Measurements from ENCODE around the gene ZDHHC11. TPM values are rescaled to one million over a fixed set of nuclear protein-coding genes. Genes with fewer than 3 reads are reported as not detected.
"Not testable (repeated sequence)": the region's sequence is repeated elsewhere in the genome, so short reads cannot be mapped to it uniquely, and the experiment has no call there.

Gene ZDHHC11
- total RNA-seq, 2 experiments from 2014 or later = 4.6 to 6.0 TPM

- Mint-ChIP-seq H3K27ac (no peak overlapping the region), H3K9me3 (no peaks in the 10 kb centered on the region), H3K4me3 (no peak overlapping the region), H3K27me3 (peaks cover 1% of the 10 kb centered on the region), H3K36me3 (ENCODE audit: low read depth) (no peaks in the 10 kb centered on the region), H3K4me1 (ENCODE audit: low read depth) (no peaks in the 10 kb centered on the region)
- ChIA-PET CTCF (no interaction called here), POLR2A (no interaction called here)
- DNase-seq (no peak), ATAC-seq (no peak)
- intact Hi-C loops (cut with micrococcal nuclease) = no loop called here
- no peak for TF ChIP-seq CTCF (IDR thresholded peaks at IDR 0.05)
These were observed 4.4 kb upstream of the ZDHHC11 start for GRCh38 chr5:854966-855743.

GRCh38 chr5:854217-854616 lies 3.4 kb upstream of the ZDHHC11 start:
- DNase-seq (no peak), ATAC-seq (no peak)
- Mint-ChIP-seq H3K36me3 (ENCODE audit: low read depth) (no peaks in the 10 kb centered on the region), H3K9me3 (no peaks in the 10 kb centered on the region), H3K4me1 (ENCODE audit: low read depth) (no peaks in the 10 kb centered on the region), H3K27ac (no peak overlapping the region), H3K27me3 (peaks cover 1% of the 10 kb centered on the region), H3K4me3 (no peak overlapping the region)
- ChIA-PET CTCF (no interaction called here), POLR2A (no interaction called here)
- intact Hi-C loops (cut with micrococcal nuclease) = no loop called here
- TF ChIP-seq CTCF (IDR thresholded peaks at IDR 0.05) = no peak

GRCh38 chr5:853416-854090 lies 2.8 kb upstream of the ZDHHC11 start:
- H3K27ac Mint-ChIP-seq; H3K4me3 Mint-ChIP-seq; H3K9me3 Mint-ChIP-seq; POLR2A ChIA-PET; H3K4me1 Mint-ChIP-seq (ENCODE audit: low read depth); ATAC-seq; H3K27me3 Mint-ChIP-seq; DNase-seq; intact Hi-C loops (cut with micrococcal nuclease); H3K36me3 Mint-ChIP-seq (ENCODE audit: low read depth): not testable (repeated sequence)
- CTCF ChIA-PET = interaction anchor here (0.7 kb wide), 1 partner anchor 280 kb away, joined by 3 read pairs; no protein-coding TSS in a partner anchor

DNA sequence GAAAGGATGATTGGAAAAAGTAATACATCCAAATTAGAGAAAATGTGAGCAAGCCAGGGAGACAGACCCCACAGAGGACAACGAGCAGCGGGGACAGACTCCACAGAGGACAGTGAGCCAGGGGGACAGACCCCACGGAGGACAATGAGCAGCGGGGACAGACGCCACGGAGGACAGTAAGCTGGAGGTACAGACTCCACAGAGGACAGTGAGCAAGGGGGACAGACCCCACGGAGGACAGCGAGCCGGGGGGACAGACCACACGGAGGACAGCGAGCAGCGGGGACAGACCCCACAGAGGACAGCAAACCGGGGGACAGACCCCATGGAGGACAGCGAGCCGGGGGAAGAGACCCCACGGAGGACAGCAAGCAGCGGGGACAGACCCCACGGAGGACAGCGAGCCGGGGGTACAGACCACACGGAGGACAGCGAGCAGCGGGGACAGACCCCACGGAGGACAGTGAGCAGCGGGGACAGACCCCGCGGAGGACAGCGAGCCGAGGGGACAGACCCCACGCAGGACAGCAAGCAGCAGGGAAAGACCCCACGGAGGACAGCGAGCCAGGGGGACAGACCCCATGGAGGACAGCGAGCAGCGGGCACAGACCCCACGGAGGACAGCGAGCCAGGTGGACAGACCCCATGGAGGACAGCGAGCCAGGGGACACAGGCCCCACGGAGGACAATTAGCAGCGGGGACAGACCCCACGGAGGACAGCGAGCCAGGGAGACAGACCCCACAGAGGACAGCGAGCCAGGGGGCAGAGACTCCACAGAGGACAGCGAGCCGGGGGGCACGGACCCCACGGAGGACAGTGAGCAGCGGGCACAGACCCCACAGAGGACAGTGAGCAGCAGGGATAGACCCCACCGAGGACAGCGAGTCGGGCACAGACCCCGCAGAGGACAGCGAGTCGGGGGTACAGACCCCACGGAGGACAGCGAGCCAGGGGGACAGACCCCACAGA lies 1.9 kb upstream of the ZDHHC11 start:
- H3K4me1 Mint-ChIP-seq (ENCODE audit: low read depth) = no peaks in the 10 kb centered on the region
- intact Hi-C loops (cut with micrococcal nuclease) = no loop called here
- POLR2A ChIA-PET = no interaction called here
- DNase-seq (no peak), ATAC-seq (no peak)
- TF ChIP-seq CTCF (IDR thresholded peaks at IDR 0.05) = no peak
- CTCF ChIA-PET = interaction anchor here (0.7 kb wide), 1 partner anchor 279 kb away, joined by 3 read pairs; no protein-coding TSS in a partner anchor
- no peak overlapping the region for H3K27ac Mint-ChIP-seq
- H3K4me3 Mint-ChIP-seq = no peak overlapping the region
- no peaks in the 10 kb centered on the region for H3K9me3 Mint-ChIP-seq
- H3K27me3 Mint-ChIP-seq = peaks cover 1% of the 10 kb centered on the region
- H3K36me3 Mint-ChIP-seq (ENCODE audit: low read depth) = no peaks in the 10 kb centered on the region

- H3K27ac Mint-ChIP-seq = no peak overlapping the region
- POLR2A ChIA-PET = no interaction called here
These were observed 1.2 kb upstream of the ZDHHC11 start for GRCh38 chr5:852018-852417.

More at GRCh38 chr5:852018-852417, 1.2 kb upstream of the ZDHHC11 start:
- Mint-ChIP-seq H3K27me3 (peaks cover 1% of the 10 kb centered on the region), H3K4me1 (ENCODE audit: low read depth) (no peaks in the 10 kb centered on the region), H3K9me3 (no peaks in the 10 kb centered on the region), H3K36me3 (ENCODE audit: low read depth) (no peaks in the 10 kb centered on the region), H3K4me3 (no peak overlapping the region)
- intact Hi-C loops (cut with micrococcal nuclease) = no loop called here
- ATAC-seq = no peak
- CTCF ChIA-PET = no interaction called here
- no peak for TF ChIP-seq CTCF (IDR thresholded peaks at IDR 0.05)
- DNase-seq = no peak
